HEK293 (cell line): ENCODE measurements around the gene CDC42EP2.
A peak's percentile ranks its signal among the peaks of the same experiment; 100 is the strongest.

Experiments
- CTCF ChIA-PET: fragments of 350-600 bp; formaldehyde crosslinking; extraction: SDS; loops from one replicate; lab custom pipeline; 2021; ENCODE audit warnings: antibody characterized with exemption; lab: Yijun Ruan, JAX
- POLR2A ChIA-PET: fragments of 300-600 bp; formaldehyde crosslinking; extraction: SDS; loops from one replicate; lab custom pipeline; 2020; ENCODE audit warnings: antibody characterized with exemption, inconsistent platforms; lab: Yijun Ruan, JAX
- H3K27ac ChIP-seq: fragments of 200-500 bp; sonication (Bioruptor generic); 2 replicates; pipeline ENCODE4 v1.5.1; 2014; ENCODE audit warnings: low read depth, low read length, control low read depth, inconsistent platforms; ENCODE audit errors: extremely low read depth
- H3K36me3 ChIP-seq, 2 experiments: fragments of 200-500 bp in 1 of 2; sonication (Bioruptor generic) in 1 of 2; 1 replicate in 1 of 2; 2 replicates in 1 of 2; pipeline ENCODE4 v1.5.1; 2014 to 2017; ENCODE audit warnings: inconsistent platforms in 2 of 2, low read length in 2 of 2; ENCODE audit not compliant: control insufficient read depth in 2 of 2, insufficient read depth in 1 of 2
- H3K4me1 ChIP-seq: fragments of 200-500 bp; sonication (Bioruptor generic); 2 replicates; pipeline ENCODE4 v1.5.1; 2014; ENCODE audit warnings: mild to moderate bottlenecking, low read length, inconsistent platforms; ENCODE audit not compliant: control insufficient read depth, insufficient read depth
- H3K4me3 ChIP-seq: 2 replicates; pipeline ENCODE4 v1.5.1; 2011; ENCODE audit warnings: low read depth, mild to moderate bottlenecking, control low read depth, low read length, moderate library complexity
- H3K9me3 ChIP-seq: fragments of 200-500 bp; sonication (Bioruptor generic); 2 replicates; pipeline ENCODE4 v1.5.1; 2014; ENCODE audit warnings: low read depth, low read length, inconsistent platforms; ENCODE audit not compliant: control insufficient read depth, insufficient read depth
- HIC1 ChIP-seq: fragments of 450-650 bp; formaldehyde crosslinking; IDR thresholded peaks from 2 replicates; pipeline ENCODE4 v1.5.1; 2016; ENCODE audit warnings: missing biosample characterization, missing genetic modification characterization
- HOXA7 ChIP-seq: sonication (generic); formaldehyde crosslinking; IDR thresholded peaks from 2 replicates; pipeline ENCODE4 v1.8.1; 2022; ENCODE audit warnings: missing genetic modification reagents, borderline replicate concordance
- KLF9 ChIP-seq: fragments of 450-650 bp; formaldehyde crosslinking; IDR thresholded peaks from 2 replicates; pipeline ENCODE4 v1.5.1; 2016; ENCODE audit warnings: missing biosample characterization, missing genetic modification characterization, low read depth
- PATZ1 ChIP-seq: fragments of 450-650 bp; formaldehyde crosslinking; IDR thresholded peaks from 2 replicates; pipeline ENCODE4 v1.5.1; 2016; ENCODE audit warnings: missing biosample characterization, missing genetic modification characterization
- ZBTB7A ChIP-seq: fragments of 450-650 bp; formaldehyde crosslinking; IDR thresholded peaks from 2 replicates; pipeline ENCODE4 v1.5.1; 2016; ENCODE audit warnings: low read depth, missing biosample characterization, missing genetic modification characterization
- ZNF138 ChIP-seq: fragments of 450-650 bp; formaldehyde crosslinking; IDR thresholded peaks from 2 replicates; pipeline ENCODE4 v1.5.1; 2016; ENCODE audit warnings: missing biosample characterization, missing genetic modification characterization, borderline replicate concordance
- ZNF211 ChIP-seq: fragments of 450-650 bp; formaldehyde crosslinking; IDR thresholded peaks from 2 replicates; pipeline ENCODE4 v1.5.1; 2016; ENCODE audit warnings: low read depth, missing biosample characterization, missing genetic modification characterization
- ZNF274 ChIP-seq, 2 experiments: fragments of 200-500 bp in 1 of 2; fragments of 450-650 bp in 1 of 2; sonication (Bioruptor generic) in 1 of 2; formaldehyde crosslinking in 1 of 2; IDR thresholded peaks; 2 replicates each; pipeline versions ENCODE4 v1.5.1 to v1.6.1; 2014 to 2016; ENCODE audit warnings: borderline replicate concordance in 1 of 2, inconsistent platforms in 1 of 2, low read length in 1 of 2, missing biosample characterization in 1 of 2, missing genetic modification characterization in 1 of 2
- ZNF660 ChIP-seq: fragments of 450-650 bp; IDR thresholded peaks from 2 replicates; pipeline ENCODE4 v1.5.1; 2018; ENCODE audit warnings: missing biosample characterization, mild to moderate bottlenecking, missing genetic modification characterization
- ZSCAN23 ChIP-seq: fragments of 450-650 bp; formaldehyde crosslinking; IDR thresholded peaks from 2 replicates; pipeline ENCODE4 v1.5.1; 2016; ENCODE audit warnings: missing biosample characterization, missing genetic modification characterization
- TF ChIP-seq, protein P1 (sequence below): fragments of 450-650 bp; formaldehyde crosslinking; IDR thresholded peaks from 2 replicates; pipeline ENCODE4 v1.5.1; 2016; ENCODE audit warnings: missing biosample characterization, missing genetic modification characterization, borderline replicate concordance
- TF ChIP-seq, protein P2 (sequence below): fragments of 450-650 bp; formaldehyde crosslinking; IDR thresholded peaks from 2 replicates; pipeline ENCODE4 v1.5.1; 2016; ENCODE audit warnings: missing biosample characterization, missing genetic modification characterization, low read depth

CDC42EP2 gene

GRCh38 chr11:65315204-65315865 is 669 bp downstream of the CDC42EP2 start (continued):
- TF ChIP-seq, protein P1, sequence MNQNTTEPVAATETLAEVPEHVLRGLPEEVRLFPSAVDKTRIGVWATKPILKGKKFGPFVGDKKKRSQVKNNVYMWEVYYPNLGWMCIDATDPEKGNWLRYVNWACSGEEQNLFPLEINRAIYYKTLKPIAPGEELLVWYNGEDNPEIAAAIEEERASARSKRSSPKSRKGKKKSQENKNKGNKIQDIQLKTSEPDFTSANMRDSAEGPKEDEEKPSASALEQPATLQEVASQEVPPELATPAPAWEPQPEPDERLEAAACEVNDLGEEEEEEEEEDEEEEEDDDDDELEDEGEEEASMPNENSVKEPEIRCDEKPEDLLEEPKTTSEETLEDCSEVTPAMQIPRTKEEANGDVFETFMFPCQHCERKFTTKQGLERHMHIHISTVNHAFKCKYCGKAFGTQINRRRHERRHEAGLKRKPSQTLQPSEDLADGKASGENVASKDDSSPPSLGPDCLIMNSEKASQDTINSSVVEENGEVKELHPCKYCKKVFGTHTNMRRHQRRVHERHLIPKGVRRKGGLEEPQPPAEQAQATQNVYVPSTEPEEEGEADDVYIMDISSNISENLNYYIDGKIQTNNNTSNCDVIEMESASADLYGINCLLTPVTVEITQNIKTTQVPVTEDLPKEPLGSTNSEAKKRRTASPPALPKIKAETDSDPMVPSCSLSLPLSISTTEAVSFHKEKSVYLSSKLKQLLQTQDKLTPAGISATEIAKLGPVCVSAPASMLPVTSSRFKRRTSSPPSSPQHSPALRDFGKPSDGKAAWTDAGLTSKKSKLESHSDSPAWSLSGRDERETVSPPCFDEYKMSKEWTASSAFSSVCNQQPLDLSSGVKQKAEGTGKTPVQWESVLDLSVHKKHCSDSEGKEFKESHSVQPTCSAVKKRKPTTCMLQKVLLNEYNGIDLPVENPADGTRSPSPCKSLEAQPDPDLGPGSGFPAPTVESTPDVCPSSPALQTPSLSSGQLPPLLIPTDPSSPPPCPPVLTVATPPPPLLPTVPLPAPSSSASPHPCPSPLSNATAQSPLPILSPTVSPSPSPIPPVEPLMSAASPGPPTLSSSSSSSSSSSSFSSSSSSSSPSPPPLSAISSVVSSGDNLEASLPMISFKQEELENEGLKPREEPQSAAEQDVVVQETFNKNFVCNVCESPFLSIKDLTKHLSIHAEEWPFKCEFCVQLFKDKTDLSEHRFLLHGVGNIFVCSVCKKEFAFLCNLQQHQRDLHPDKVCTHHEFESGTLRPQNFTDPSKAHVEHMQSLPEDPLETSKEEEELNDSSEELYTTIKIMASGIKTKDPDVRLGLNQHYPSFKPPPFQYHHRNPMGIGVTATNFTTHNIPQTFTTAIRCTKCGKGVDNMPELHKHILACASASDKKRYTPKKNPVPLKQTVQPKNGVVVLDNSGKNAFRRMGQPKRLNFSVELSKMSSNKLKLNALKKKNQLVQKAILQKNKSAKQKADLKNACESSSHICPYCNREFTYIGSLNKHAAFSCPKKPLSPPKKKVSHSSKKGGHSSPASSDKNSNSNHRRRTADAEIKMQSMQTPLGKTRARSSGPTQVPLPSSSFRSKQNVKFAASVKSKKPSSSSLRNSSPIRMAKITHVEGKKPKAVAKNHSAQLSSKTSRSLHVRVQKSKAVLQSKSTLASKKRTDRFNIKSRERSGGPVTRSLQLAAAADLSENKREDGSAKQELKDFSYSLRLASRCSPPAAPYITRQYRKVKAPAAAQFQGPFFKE (tag by site-specific recombination) = no peak
- no peak for TF ChIP-seq ZNF274 (IDR thresholded peaks at IDR 0.05; ENCODE audit: low read length)
- no peak for TF ChIP-seq ZNF274 (tag by site-specific recombination; IDR thresholded peaks at IDR 0.05; ENCODE audit: borderline replicate concordance)
- TF ChIP-seq ZBTB7A = peak; percentile 85
- TF ChIP-seq, all 188 proteins: peak for 32

- peak overlapping the region; percentile 67 for H3K4me3 ChIP-seq
- POLR2A ChIA-PET = interaction anchor here (0.7 to 2.6 kb wide), 8 partner anchors 14 to 192 kb away, joined by 3 to 17 read pairs (median 8); partner anchors contain the start of genes DPF2, POLA2 and SLC25A45
- TF ChIP-seq ZNF660 (0 out of 2 replicates have a peak, but pooled peaks have one; percentile 2), PATZ1 (no peak)
- H3K4me1 ChIP-seq = no peaks in the 10 kb centered on the region
- H3K27ac ChIP-seq = no peak overlapping the region
- no peaks in the 10 kb centered on the region for H3K9me3 ChIP-seq
- CTCF ChIA-PET = interaction anchor here (0.6 to 4.6 kb wide), 25 partner anchors 10 to 469 kb away, joined by 3 to 206 read pairs (median 5); partner anchors contain the start of genes DPF2, POLA2 and TM7SF2
- peaks cover 0 to 6% of the 10 kb centered on the region in 2 experiments; a peak in 2 of 3 replicates for H3K36me3 ChIP-seq
Measured at GRCh38 chr11:65315866-65316226, 1.2 kb downstream of the CDC42EP2 start.

DNA sequence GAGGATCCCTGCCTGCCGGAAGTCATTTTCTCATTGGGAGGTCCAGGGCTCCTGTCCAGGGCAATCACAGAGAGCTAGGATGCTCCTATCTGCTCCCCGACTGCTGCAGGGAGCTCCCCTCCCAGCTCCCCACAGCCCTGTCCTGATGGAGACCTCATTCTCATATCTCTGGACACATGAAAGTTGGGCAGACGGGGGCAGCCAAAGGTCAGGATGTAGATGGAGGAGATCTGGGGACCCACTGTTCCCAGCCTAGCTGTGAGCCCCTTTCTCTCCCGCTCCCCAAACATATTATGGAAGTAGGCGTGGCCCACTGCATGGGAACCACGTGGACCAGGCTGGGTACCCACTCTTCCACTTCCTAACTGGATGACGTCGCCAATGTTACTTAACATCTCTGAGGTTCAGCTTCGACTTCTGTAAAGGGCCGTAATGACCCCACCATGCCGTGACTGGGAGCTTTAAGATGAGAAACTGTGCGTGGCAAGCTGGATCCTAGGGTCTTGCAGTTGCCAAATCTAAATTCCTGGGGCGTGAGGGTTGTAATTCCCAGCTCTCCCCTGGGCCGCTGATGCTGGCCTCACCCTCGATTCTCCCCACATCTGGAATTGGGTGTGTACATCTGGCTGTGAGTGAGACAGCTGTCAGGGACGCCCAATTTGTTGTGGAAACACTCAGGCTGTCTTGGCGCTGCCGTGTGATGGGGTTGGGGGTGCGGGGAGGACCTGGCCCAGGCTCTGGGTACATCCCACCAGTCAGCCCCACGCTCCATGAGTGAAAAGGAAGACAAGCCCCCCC is 1.8 kb downstream of the CDC42EP2 start:
- TF ChIP-seq ZNF211 (tag by site-specific recombination) (no peak), HIC1 (tag by site-specific recombination) (no peak), HOXA7 (no peak), ZSCAN23 (tag by site-specific recombination) (no peak), ZNF138 (tag by site-specific recombination) (no peak), KLF9 (tag by site-specific recombination) (0 out of 2 replicates have a peak, but pooled peaks have one; percentile 33)
- TF ChIP-seq, protein P2, sequence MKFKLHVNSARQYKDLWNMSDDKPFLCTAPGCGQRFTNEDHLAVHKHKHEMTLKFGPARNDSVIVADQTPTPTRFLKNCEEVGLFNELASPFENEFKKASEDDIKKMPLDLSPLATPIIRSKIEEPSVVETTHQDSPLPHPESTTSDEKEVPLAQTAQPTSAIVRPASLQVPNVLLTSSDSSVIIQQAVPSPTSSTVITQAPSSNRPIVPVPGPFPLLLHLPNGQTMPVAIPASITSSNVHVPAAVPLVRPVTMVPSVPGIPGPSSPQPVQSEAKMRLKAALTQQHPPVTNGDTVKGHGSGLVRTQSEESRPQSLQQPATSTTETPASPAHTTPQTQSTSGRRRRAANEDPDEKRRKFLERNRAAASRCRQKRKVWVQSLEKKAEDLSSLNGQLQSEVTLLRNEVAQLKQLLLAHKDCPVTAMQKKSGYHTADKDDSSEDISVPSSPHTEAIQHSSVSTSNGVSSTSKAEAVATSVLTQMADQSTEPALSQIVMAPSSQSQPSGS (tag by site-specific recombination) = 0 out of 2 replicates have a peak, but pooled peaks have one; percentile 41
- Histone ChIP-seq H3K4me1 (no peaks in the 10 kb centered on the region), H3K36me3 (peaks cover 0 to 11% of the 10 kb centered on the region in 2 experiments; a peak in 2 of 3 replicates), H3K4me3 (no peak overlapping the region), H3K9me3 (no peaks in the 10 kb centered on the region), H3K27ac (no peak overlapping the region)
- POLR2A ChIA-PET = interaction anchor here (0.5 to 2.4 kb wide), 7 partner anchors 18 to 193 kb away, joined by 3 to 17 read pairs (median 4); partner anchors contain the start of genes DPF2 and SLC25A45
- CTCF ChIA-PET = interaction anchor here (0.6 to 4.6 kb wide), 23 partner anchors 8 to 470 kb away, joined by 3 to 206 read pairs (median 4); partner anchors contain the start of gene DPF2
